Stimulated activated CD4-positive, alpha-beta T cell treated with anti-CD3 and anti-CD28 coated beads, TNF-alpha, amount 100 ng/mL, for 24 hours (primary cell): Measurements from ENCODE around the gene TBCD.

Source experiments
- DNase-seq, 3 experiments: peaks; one replicate each; pipeline ENCODE4 v3.0.0-alpha.2; 2020; ENCODE audit warnings: low read depth in 3 of 3

Gene TBCD

GRCh38 chr17:82790391-82790790 is 38.5 kb downstream of the TBCD start:
- no peak for DNase-seq

GRCh38 chr17:82791532-82791931 is 39.7 kb downstream of the TBCD start:
- no peak for DNase-seq

GRCh38 chr17:82793974-82794630 is 42.2 kb downstream of the TBCD start:
- DNase-seq: no peak

GRCh38 chr17:82794781-82795482 is 43.1 kb downstream of the TBCD start:
- DNase-seq: no peak

GRCh38 chr17:82795615-82796014 is 43.8 kb downstream of the TBCD start:
- no peak for DNase-seq

GRCh38 chr17:82797061-82797460 is 45.2 kb downstream of the TBCD start:
- no peak for DNase-seq

GRCh38 chr17:82798752-82799151 is 46.9 kb downstream of the TBCD start:
- DNase-seq: no peak

GRCh38 chr17:82799591-82799990 is 47.7 kb downstream of the TBCD start:
- DNase-seq: no peak

- no peak for DNase-seq
These were observed 49.0 kb downstream of the TBCD start for GRCh38 chr17:82800885-82801284.

GRCh38 chr17:82801377-82801970 is 49.6 kb downstream of the TBCD start:
- DNase-seq: no peak

- DNase-seq: no peak
These were observed 50.4 kb downstream of the TBCD start for GRCh38 chr17:82802075-82802780.

GRCh38 chr17:82803185-82803584 is 51.3 kb downstream of the TBCD start:
- DNase-seq: no peak

GRCh38 chr17:82803606-82804005 is 51.7 kb downstream of the TBCD start:
- no peak for DNase-seq

GRCh38 chr17:82804442-82805191 is 52.8 kb downstream of the TBCD start:
- DNase-seq: no peak

- DNase-seq: no peak
These were observed 53.4 kb downstream of the TBCD start for GRCh38 chr17:82805254-82805653.

- DNase-seq: no peak
These were observed 54.0 kb downstream of the TBCD start for GRCh38 chr17:82805823-82806222.

GRCh38 chr17:82806645-82807044 is 54.8 kb downstream of the TBCD start:
- DNase-seq: no peak

- no peak for DNase-seq
These were observed 55.2 kb downstream of the TBCD start for GRCh38 chr17:82807101-82807500.

- no peak for DNase-seq
These were observed 55.7 kb downstream of the TBCD start for GRCh38 chr17:82807562-82807961.

GRCh38 chr17:82808006-82808405 is 56.1 kb downstream of the TBCD start:
- no peak for DNase-seq

- no peak for DNase-seq
These were observed 57.3 kb downstream of the TBCD start for GRCh38 chr17:82808921-82809905.
